ENCODE measurements around the gene OCIAD1.
"Not testable (repeated sequence)": the region's sequence is repeated elsewhere in the genome, so short reads cannot be mapped to it uniquely, and the experiment has no call there.

OCIAD1 gene

DNA sequence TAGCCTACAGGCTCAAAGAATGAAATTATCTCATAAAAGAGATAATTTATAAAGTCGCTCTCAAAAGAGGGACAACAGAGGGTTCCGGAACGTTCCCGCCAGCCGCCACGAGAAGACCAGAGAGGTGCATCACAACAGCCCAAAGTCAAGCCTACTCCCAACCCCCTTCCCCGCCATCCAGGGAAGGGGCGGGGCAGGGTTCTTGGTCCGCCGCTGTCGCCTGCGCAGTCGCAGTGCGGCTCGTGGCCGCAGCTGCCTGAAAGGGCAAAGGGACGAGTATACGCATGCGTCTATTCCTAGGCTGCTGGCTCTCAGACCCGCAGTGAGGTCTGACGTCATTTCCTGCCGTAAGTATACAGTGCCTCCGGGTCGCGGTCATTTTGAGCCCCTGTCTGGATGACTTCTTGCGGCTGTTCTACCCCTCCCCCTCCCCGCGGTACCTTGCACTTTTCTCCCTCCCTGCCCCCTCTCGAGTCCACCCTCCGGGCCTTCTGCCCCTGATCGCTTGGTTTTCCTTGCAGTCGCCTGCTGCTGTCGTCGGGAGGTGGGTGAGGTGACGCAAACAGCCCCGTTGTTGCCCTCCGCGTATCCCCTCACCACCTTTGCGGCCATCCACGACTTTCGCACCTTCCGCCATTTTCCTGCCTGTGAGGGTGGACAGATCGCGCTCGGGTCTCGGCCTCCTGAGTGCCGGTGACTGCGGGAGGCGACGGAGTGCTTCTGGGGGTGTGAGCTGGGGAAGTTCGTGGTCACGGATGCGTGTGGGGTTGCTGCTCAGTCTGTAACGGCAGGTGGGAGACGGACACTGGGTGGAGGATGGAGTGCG lies at the start of gene OCIAD1:
OCIAD1 (plus strand) TSS at position 383 of the 826 bp plus-strand sequence. CDS start 1,537 bp downstream, outside the sequence.
- H3K9me3 Mint-ChIP-seq: no peaks in the 10 kb centered on the region
- H3K4me3 Mint-ChIP-seq: peak within 1 kb of the TSS; percentile 98
- no peaks in the 10 kb centered on the region for H3K27me3 Mint-ChIP-seq
- peaks cover 26% of the 10 kb centered on the region for H3K36me3 Mint-ChIP-seq (ENCODE audit: low read depth)
- H3K4me1 Mint-ChIP-seq (ENCODE audit: low read depth): peaks cover 36% of the 10 kb centered on the region
- H3K27ac Mint-ChIP-seq: peak within 1 kb of the TSS; percentile 99

- Mint-ChIP-seq H3K36me3 (ENCODE audit: low read depth) (no peaks in the 10 kb centered on the region), H3K9me3 (no peaks in the 10 kb centered on the region), H3K4me3 (no peak overlapping the region), H3K27me3 (no peaks in the 10 kb centered on the region), H3K27ac (no peak overlapping the region), H3K4me1 (ENCODE audit: low read depth) (peaks cover 32% of the 10 kb centered on the region)
These were observed 48.9 kb upstream of the OCIAD1 start for GRCh38 chr4:48781968-48782367.

DNA sequence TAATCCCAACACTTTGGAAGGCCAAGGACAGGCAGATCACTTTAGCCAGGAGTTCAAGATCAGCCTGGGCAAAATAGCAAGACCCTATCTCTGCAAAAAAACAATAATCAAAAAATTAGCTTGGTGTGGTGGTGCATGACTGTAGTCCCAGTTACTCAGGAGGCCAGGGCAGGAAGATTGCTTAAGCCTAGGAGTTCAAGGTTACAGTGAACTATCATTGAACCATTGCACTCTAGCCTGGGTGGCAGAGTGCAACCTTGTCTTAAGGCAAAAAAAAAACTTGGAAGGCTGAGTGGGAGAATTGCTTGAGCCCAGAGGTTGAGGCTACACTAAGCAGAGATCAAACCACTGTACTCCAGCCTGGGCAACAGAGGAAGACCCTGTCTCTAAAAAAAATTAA lies 45.6 kb upstream of the OCIAD1 start:
- H3K36me3 Mint-ChIP-seq (ENCODE audit: low read depth): no peaks in the 10 kb centered on the region
- no peak overlapping the region for H3K4me3 Mint-ChIP-seq
- H3K27ac Mint-ChIP-seq: no peak overlapping the region
- H3K4me1 Mint-ChIP-seq (ENCODE audit: low read depth): peaks cover 13% of the 10 kb centered on the region
- H3K9me3 Mint-ChIP-seq: no peaks in the 10 kb centered on the region
- H3K27me3 Mint-ChIP-seq: no peaks in the 10 kb centered on the region

GRCh38 chr4:48786549-48786948 lies 44.3 kb upstream of the OCIAD1 start:
- H3K4me1 Mint-ChIP-seq (ENCODE audit: low read depth): peaks cover 4% of the 10 kb centered on the region

DNA sequence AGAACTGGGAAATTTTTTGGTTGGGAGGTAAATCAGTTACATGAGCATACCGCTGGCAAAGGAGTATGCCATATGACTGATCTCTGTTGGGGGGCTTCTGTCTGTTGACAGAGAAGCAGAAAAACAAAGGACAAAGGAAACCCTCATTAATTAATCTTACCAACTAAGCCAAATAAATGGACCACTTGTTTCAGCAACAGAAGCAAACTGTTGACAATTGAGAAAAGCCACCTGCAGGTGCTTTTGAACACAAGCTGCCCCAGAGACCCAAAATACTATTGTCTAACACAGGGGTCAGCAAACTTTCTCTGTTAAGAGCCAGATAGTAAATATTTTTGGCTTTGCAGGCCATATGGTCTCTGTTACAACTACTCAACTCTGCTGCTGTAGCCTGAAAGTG lies 43.8 kb upstream of the OCIAD1 start:
- Mint-ChIP-seq H3K27me3 (no peaks in the 10 kb centered on the region), H3K27ac (no peak overlapping the region), H3K36me3 (ENCODE audit: low read depth) (no peaks in the 10 kb centered on the region), H3K4me3 (no peak overlapping the region), H3K4me1 (ENCODE audit: low read depth) (peaks cover 7% of the 10 kb centered on the region), H3K9me3 (no peaks in the 10 kb centered on the region)

More at GRCh38 chr4:48786549-48786948, 44.3 kb upstream of the OCIAD1 start:
- Mint-ChIP-seq H3K36me3 (ENCODE audit: low read depth) (no peaks in the 10 kb centered on the region), H3K27me3 (no peaks in the 10 kb centered on the region), H3K27ac (no peak overlapping the region), H3K4me3 (no peak overlapping the region), H3K9me3 (no peaks in the 10 kb centered on the region)

DNA sequence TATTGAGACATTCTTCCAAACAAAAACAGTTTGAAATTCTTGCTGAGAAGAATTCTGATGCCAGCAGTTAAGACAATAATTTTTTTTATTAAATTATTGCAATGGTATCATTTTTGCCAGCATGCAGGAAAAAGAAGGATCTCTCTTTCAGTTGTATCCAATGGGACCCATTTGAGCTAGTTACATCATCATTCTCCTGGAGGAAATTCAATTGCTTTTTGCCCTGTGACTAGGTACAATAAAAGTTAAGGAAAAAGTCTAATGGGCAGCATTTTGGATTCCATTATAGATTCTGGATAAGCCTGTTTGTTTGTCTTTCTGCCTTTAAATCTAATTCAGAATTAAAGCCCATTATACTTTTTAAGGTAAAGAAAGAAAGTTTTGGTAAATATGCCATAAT lies 40.3 kb upstream of the OCIAD1 start:
- H3K36me3 Mint-ChIP-seq (ENCODE audit: low read depth): no peaks in the 10 kb centered on the region
- no peak overlapping the region for H3K4me3 Mint-ChIP-seq
- H3K9me3 Mint-ChIP-seq: no peaks in the 10 kb centered on the region
- H3K27ac Mint-ChIP-seq: no peak overlapping the region
- no peaks in the 10 kb centered on the region for H3K27me3 Mint-ChIP-seq
- peaks cover 24% of the 10 kb centered on the region for H3K4me1 Mint-ChIP-seq (ENCODE audit: low read depth)

DNA sequence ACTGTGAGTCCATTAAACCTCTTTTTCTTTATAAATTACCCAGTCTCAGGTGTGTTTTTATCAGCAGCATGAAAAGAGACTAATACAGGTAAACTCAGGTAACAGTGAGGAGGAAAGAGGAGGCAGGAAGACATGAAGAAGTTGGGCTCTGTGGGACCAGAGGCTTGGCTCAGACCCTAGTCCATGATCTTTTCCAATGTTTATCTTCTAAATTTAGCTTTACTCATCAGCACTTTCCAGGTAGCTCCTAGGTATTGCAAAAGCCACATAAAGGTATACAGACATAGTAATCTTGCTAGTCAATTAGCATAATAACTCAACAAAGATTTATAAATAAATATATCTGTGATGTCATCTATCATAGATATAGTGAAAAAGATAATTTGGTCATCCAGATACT lies 39.6 kb upstream of the OCIAD1 start:
- Mint-ChIP-seq H3K9me3 (no peaks in the 10 kb centered on the region), H3K4me1 (ENCODE audit: low read depth) (peaks cover 24% of the 10 kb centered on the region)

GRCh38 chr4:48792348-48793006 lies 38.4 kb upstream of the OCIAD1 start:
- Mint-ChIP-seq H3K4me3 (peak overlapping the region; percentile 20), H3K27me3 (no peaks in the 10 kb centered on the region), H3K36me3 (ENCODE audit: low read depth) (no peaks in the 10 kb centered on the region), H3K4me1 (ENCODE audit: low read depth) (peaks cover 24% of the 10 kb centered on the region), H3K9me3 (no peaks in the 10 kb centered on the region), H3K27ac (peak overlapping the region; percentile 67)

More for the DNA sequence above, 39.6 kb upstream of the OCIAD1 start:
- H3K27ac Mint-ChIP-seq: no peak overlapping the region
- H3K36me3 Mint-ChIP-seq (ENCODE audit: low read depth): no peaks in the 10 kb centered on the region
- no peak overlapping the region for H3K4me3 Mint-ChIP-seq
- no peaks in the 10 kb centered on the region for H3K27me3 Mint-ChIP-seq

DNA sequence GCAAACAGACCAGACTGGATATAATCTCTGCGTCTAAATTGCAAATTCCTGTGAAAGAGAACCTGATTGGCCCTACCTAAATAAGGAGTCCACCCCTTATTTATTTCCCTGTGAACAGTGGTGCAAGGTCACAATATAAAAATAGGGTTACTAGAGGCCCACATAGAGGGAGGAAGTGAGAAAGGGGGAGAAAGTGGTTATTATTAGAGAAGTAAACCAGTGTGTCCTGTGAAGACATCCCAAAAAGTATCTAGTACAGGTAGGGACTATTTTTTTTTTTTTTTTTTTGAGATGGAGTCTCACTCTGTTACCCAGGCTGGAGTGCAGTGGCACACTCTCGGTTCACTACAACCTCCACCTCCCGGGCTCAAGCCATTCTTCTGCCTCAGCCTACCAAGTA lies 35.8 kb upstream of the OCIAD1 start:
- H3K27me3 Mint-ChIP-seq: no peaks in the 10 kb centered on the region
- no peaks in the 10 kb centered on the region for H3K36me3 Mint-ChIP-seq (ENCODE audit: low read depth)
- H3K9me3 Mint-ChIP-seq: no peaks in the 10 kb centered on the region
- peaks cover 24% of the 10 kb centered on the region for H3K4me1 Mint-ChIP-seq (ENCODE audit: low read depth)
- no peak overlapping the region for H3K27ac Mint-ChIP-seq
- no peak overlapping the region for H3K4me3 Mint-ChIP-seq

DNA sequence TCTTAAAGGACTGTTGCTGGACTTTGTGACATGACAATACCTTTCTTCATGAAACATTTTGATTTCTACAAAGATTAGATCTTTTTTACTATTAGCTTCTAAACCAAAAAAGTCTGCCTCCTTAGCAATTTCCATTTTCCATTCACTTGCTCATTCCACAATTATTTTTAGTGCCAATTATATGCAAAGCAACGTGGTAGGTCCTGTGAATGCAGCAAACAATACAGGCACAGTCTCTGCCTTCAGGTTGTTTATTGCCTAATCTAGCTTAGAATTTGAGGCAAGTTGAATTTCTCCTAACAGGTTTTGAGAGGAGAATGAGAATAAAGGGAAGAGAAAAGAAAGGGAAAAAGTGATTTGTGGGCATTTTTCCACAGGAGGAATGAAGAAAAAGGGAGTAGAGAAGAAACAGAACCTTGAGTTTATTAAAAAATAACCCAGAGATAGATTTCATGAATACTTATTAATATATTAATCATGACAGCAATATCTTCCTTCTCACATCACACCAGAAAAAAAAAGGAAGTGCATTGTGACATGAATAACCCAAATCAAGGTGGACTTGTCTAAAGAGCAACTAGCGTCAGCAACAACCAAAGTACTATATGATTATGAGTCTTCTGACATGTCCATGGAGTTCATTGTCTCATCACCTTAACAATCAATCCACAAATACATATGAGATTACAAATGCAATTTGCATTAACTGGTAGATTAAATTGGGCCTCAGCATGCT lies 34.5 kb upstream of the OCIAD1 start:
- Mint-ChIP-seq H3K4me3 (no peak overlapping the region), H3K36me3 (ENCODE audit: low read depth) (no peaks in the 10 kb centered on the region), H3K9me3 (no peaks in the 10 kb centered on the region), H3K4me1 (ENCODE audit: low read depth) (peaks cover 20% of the 10 kb centered on the region), H3K27ac (no peak overlapping the region), H3K27me3 (no peaks in the 10 kb centered on the region)

DNA sequence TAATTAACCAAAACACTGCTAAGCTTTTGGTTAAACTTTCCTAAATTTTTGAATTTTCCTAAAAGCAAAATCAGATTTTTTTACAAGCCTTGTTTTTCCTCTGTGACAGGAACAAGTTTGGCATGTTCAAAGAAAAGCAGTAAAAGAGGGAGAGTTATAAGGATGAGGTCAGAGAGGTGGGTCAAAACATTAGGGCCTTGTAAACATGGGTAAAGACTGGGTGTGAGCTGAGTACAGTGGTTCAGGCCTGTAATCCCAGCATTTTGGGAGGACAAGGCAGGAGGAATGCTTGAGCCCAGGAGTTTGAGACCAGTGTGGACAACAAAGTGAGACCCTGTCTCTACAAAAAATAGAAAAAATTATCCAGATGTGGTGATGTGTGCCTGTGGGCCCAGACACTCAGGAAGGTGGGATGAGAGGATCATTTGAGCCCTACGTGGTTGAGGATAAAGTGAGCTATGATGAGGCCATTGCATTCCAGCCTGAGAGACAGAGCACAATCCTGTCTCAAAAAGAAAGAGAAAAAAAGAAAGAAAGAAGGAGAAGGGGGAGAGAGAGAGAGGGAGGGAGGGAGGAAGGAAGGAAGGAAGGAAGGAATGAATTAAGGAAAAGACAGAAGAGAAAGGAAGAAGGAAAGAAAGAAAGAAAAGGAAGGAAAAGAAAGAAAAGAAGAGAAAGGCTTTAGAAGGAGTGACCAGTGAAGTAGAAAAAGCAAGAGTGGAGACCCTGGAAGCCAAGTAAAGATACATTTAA lies 33.8 kb upstream of the OCIAD1 start:
- Mint-ChIP-seq H3K4me1 (ENCODE audit: low read depth) (peaks cover 20% of the 10 kb centered on the region), H3K4me3 (no peak overlapping the region), H3K27ac (peak overlapping the region; percentile 15), H3K9me3 (no peaks in the 10 kb centered on the region), H3K36me3 (ENCODE audit: low read depth) (no peaks in the 10 kb centered on the region), H3K27me3 (no peaks in the 10 kb centered on the region)

GRCh38 chr4:48798117-48798516 lies 32.8 kb upstream of the OCIAD1 start:
- Mint-ChIP-seq H3K27ac (no peak overlapping the region), H3K27me3 (no peaks in the 10 kb centered on the region), H3K36me3 (ENCODE audit: low read depth) (no peaks in the 10 kb centered on the region), H3K4me1 (ENCODE audit: low read depth) (peaks cover 10% of the 10 kb centered on the region), H3K4me3 (no peak overlapping the region), H3K9me3 (no peaks in the 10 kb centered on the region)

DNA sequence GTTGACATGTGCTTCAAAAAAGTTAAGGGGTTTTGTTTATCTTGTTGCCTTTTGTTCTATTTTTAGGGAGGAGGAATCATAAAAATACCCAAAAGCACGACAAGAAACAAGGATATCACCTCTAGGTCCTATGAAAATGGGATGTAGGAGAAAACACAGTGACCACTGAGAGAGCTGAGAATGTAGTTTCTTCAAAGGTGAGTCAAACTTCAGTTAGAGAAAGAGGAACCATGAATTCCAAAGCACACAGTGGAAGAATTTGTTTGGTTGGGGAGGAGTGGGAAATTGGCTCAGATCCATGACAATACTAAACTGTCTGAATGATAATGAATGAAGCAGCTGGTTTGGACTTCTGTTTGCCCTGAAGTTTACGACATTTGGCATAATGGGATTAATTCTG lies 31.7 kb upstream of the OCIAD1 start:
- Mint-ChIP-seq H3K36me3 (ENCODE audit: low read depth) (no peaks in the 10 kb centered on the region), H3K9me3 (no peaks in the 10 kb centered on the region), H3K27me3 (no peaks in the 10 kb centered on the region), H3K4me3 (no peak overlapping the region), H3K4me1 (ENCODE audit: low read depth) (peaks cover 7% of the 10 kb centered on the region), H3K27ac (no peak overlapping the region)

GRCh38 chr4:48800155-48800554 lies 30.7 kb upstream of the OCIAD1 start:
- H3K4me1 Mint-ChIP-seq (ENCODE audit: low read depth); H3K36me3 Mint-ChIP-seq (ENCODE audit: low read depth); H3K27ac Mint-ChIP-seq; H3K4me3 Mint-ChIP-seq; H3K27me3 Mint-ChIP-seq; H3K9me3 Mint-ChIP-seq: not testable (repeated sequence)

Data from stimulated activated naive CD8-positive, alpha-beta T cell treated with anti-CD3 and anti-CD28 coated beads, Interleukin-15, Interleukin-2, amounts not matched to agents 100 ng/mL and 50 ng/mL, for 24 hours (primary cell).